Tibial nerve (tissue), 3 donors: ENCODE data around the gene GDF7.

ENCODE experiments used
- CTCF ChIP-seq, 5 experiments: fragments of 200-600 bp in 3 of 5; fragments of 450-650 bp in 2 of 5; sonication (generic) in 3 of 5; IDR thresholded peaks; one replicate each; pipeline ENCODE4 v1.5.1; 2016 to 2019; ENCODE audit warnings: antibody characterized with exemption in 5 of 5, mild to moderate bottlenecking in 3 of 5, moderate library complexity in 2 of 5
- POLR2A ChIP-seq, 2 donors: fragments of 450-650 bp; IDR thresholded peaks; one replicate each; pipeline ENCODE4 v1.6.1; 2017; ENCODE audit warnings: antibody characterized with exemption in 2 of 2, mild to moderate bottlenecking in 2 of 2, moderate library complexity in 2 of 2

GRCh38 chr2:20647211-20647610 is 19.7 kb upstream of the GDF7 start:
- TF ChIP-seq CTCF (IDR thresholded peaks at IDR 0.05) = no peak
- no peak for TF ChIP-seq POLR2A (IDR thresholded peaks at IDR 0.05)
